Large intestine (tissue), 3 donors: ENCODE results near the gene NCKAP5. TPM values are rescaled to one million over a fixed set of nuclear protein-coding genes. Genes with fewer than 3 reads are reported as not detected.
A peak's percentile ranks its signal among the peaks of the same experiment; 100 is the strongest.

Experiments used
- DNase-seq, 2 donors: peaks; one replicate each; pipeline versions ENCODE4 v3.0.0 to v3.0.0-alpha.2; 2013
- H3K27ac ChIP-seq: one replicate; pipeline ENCODE4 v1.5.1; 2013; ENCODE audit warnings: low read length
- H3K27me3 ChIP-seq: 2 replicates; pipeline ENCODE4 v1.6.1; 2013; ENCODE audit warnings: low read length; ENCODE audit not compliant: control insufficient read depth, insufficient read depth
- H3K36me3 ChIP-seq: 2 replicates; pipeline ENCODE4 v1.6.1; 2013; ENCODE audit warnings: low read length; ENCODE audit not compliant: control insufficient read depth, insufficient read depth
- H3K4me1 ChIP-seq: one replicate; pipeline ENCODE4 v1.6.1; 2013; ENCODE audit warnings: low read length; ENCODE audit not compliant: control insufficient read depth, insufficient read depth
- H3K4me3 ChIP-seq: one replicate; pipeline ENCODE4 v1.5.1; 2013; ENCODE audit warnings: low read length
- H3K9me3 ChIP-seq: one replicate; pipeline ENCODE4 v1.6.1; 2013; ENCODE audit warnings: mild to moderate bottlenecking, low read depth, low read length, moderate library complexity; ENCODE audit not compliant: control insufficient read depth
- WGBS: methylation state at CpG from one replicate; pipeline ENCODE4 v1.1.5; 2013; ENCODE audit warnings: low lambda C conversion rate; ENCODE audit not compliant: insufficient coverage; 5-methylcytosine and 5-hydroxymethylcytosine counted together
- polyA plus RNA-seq: library from polyadenylated mRNA; unstranded; fragments of 120-200 nt; gene quantifications from one replicate; pipeline ENCODE4 v1.2.1, GENCODE V29; 2013

The NCKAP5 gene
- polyA plus RNA-seq, 1 donor: 4.3 TPM

DNA sequence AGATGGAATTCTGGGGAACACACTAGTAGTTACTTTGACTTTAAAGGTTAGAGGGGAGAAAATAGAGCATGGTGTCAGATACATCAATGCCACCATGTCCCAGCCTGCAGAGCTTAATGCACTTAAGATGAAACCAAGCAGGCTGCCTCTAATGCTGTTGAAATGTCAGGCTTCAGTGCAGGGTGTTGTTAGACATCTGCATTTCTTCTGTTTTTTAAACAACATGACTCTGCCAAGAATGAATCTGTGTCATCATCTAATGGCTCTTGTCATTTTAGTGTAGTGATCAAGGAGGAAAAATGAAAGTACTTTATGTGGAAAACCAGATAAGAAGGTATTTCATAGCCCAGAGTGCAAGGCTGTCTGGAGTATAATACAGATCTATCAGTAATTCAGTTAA lies 928.1 kb downstream of the NCKAP5 start:
- no peaks in the 10 kb centered on the region for H3K27me3 ChIP-seq
- DNase-seq: no peak
- H3K27ac ChIP-seq: no peak overlapping the region
- H3K36me3 ChIP-seq: no peaks in the 10 kb centered on the region
- H3K9me3 ChIP-seq: peaks cover under 1% of the 10 kb centered on the region
- peaks cover 9% of the 10 kb centered on the region for H3K4me1 ChIP-seq
- no peak overlapping the region for H3K4me3 ChIP-seq

- no peak for DNase-seq
- no peak overlapping the region for H3K4me3 ChIP-seq
- no peaks in the 10 kb centered on the region for H3K9me3 ChIP-seq
- no CpG with 5 or more reads among the region's 5 CpGs for WGBS
- H3K27me3 ChIP-seq: no peaks in the 10 kb centered on the region
- peaks cover 10% of the 10 kb centered on the region for H3K4me1 ChIP-seq
- H3K36me3 ChIP-seq: no peaks in the 10 kb centered on the region
- no peak overlapping the region for H3K27ac ChIP-seq
Measured at GRCh38 chr2:132638313-132639040, 929.8 kb downstream of the NCKAP5 start.

DNA sequence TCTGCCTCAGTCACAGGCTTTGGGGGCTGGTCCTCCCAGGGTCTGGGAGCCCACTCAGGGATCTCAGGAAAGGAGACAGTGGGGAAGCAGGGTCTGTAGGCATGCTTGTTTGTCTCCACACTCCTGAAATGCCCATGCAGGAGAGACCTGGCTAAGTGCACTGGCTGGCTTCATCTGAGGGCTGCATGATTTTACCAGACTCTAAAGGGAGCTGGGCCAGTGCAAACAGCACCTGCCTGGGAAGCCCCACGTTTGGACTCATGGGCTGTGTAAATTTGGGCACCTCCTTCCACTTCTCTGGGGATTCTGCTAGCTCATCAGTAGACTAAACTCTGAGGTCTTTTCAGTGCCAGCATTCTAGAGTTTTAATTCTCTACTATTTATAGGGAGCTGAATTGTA lies 931.9 kb downstream of the NCKAP5 start:
- H3K4me1 ChIP-seq: peaks cover 17% of the 10 kb centered on the region
- H3K27ac ChIP-seq: no peak overlapping the region
- no peak for DNase-seq
- no peaks in the 10 kb centered on the region for H3K36me3 ChIP-seq
- H3K9me3 ChIP-seq: no peaks in the 10 kb centered on the region
- H3K4me3 ChIP-seq: no peak overlapping the region
- H3K27me3 ChIP-seq: no peaks in the 10 kb centered on the region
- WGBS: no CpG with 5 or more reads among the region's 1 CpG

GRCh38 chr2:132633635-132634034 lies 934.6 kb downstream of the NCKAP5 start:
- Histone ChIP-seq H3K27me3 (no peaks in the 10 kb centered on the region), H3K36me3 (no peaks in the 10 kb centered on the region), H3K4me1 (peaks cover 17% of the 10 kb centered on the region), H3K9me3 (no peaks in the 10 kb centered on the region), H3K4me3 (no peak overlapping the region), H3K27ac (no peak overlapping the region)
- WGBS: 100% methylated on average over 1 of the region's 2 CpGs
- DNase-seq: no peak

- DNase-seq: peak; percentile 70 to 87
- Histone ChIP-seq H3K4me1 (peaks cover 27% of the 10 kb centered on the region), H3K27me3 (no peaks in the 10 kb centered on the region), H3K27ac (peak overlapping the region; percentile 70), H3K4me3 (no peak overlapping the region), H3K9me3 (no peaks in the 10 kb centered on the region), H3K36me3 (no peaks in the 10 kb centered on the region)
- no CpG with 5 or more reads among the region's 6 CpGs for WGBS
Measured at GRCh38 chr2:132632000-132632649, 936.1 kb downstream of the NCKAP5 start.

GRCh38 chr2:132627536-132627935 lies 940.7 kb downstream of the NCKAP5 start:
- Histone ChIP-seq H3K4me3 (no peak overlapping the region), H3K4me1 (peaks cover 20% of the 10 kb centered on the region), H3K36me3 (no peaks in the 10 kb centered on the region), H3K27me3 (no peaks in the 10 kb centered on the region), H3K9me3 (no peaks in the 10 kb centered on the region), H3K27ac (peak overlapping the region; percentile 31)
- no CpG with 5 or more reads among the region's 3 CpGs for WGBS
- DNase-seq: peak; percentile 43 to 51

DNA sequence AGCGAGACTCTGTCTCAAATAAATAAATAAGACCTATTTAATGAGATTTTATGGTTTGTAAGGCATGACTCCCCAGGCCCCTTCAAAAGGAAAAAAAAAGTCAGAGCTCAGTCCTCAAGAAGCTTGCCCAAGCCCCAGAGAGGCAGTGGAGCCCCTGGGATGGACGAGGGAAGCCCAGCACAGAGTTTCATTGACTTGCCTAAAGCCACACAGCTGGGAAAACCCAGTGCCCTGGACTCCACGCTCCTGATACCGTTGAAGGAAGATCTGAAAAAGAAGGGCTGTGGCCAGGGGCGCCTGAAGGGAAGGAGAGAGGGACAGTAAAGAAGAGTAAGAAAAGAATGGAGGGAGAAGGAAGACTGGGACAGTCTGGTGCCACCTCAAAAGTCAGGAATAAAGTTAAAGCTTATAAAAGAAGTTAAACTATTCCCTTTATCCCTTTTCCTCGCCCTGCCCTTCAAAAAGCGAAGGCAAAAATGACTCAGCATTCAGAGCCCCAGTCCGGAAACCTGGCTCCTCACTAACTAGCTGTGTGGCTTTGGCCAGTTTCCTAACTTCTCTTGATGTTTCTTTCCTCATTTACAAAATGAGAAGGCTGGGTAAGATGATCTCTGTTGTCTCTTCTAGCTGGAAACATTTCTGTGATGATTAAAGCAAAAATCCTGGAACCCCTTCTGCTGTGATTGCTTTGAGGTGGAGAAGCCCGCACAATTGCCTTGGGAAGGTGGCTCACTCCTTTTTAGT lies 945.0 kb downstream of the NCKAP5 start:
- Histone ChIP-seq H3K9me3 (no peaks in the 10 kb centered on the region), H3K36me3 (no peaks in the 10 kb centered on the region), H3K4me3 (no peak overlapping the region), H3K4me1 (peaks cover 14% of the 10 kb centered on the region), H3K27me3 (no peaks in the 10 kb centered on the region), H3K27ac (no peak overlapping the region)
- 100% methylated on average over 1 of the region's 9 CpGs for WGBS
- no peak for DNase-seq
